Panc1 (cell line): ENCODE measurements around the gene TM9SF4.

ENCODE experiments used
- POLR2AphosphoS5 ChIP-seq: IDR thresholded peaks from 2 replicates; pipeline ENCODE4 v1.6.1; 2012; ENCODE audit warnings: mild to moderate bottlenecking, low read depth, low read length, moderate library complexity
- TF ChIP-seq, protein P1 (sequence below): fragments of 450-650 bp; IDR thresholded peaks from 2 replicates; pipeline ENCODE4 v1.5.1; 2017; ENCODE audit warnings: mild to moderate bottlenecking

DNA sequence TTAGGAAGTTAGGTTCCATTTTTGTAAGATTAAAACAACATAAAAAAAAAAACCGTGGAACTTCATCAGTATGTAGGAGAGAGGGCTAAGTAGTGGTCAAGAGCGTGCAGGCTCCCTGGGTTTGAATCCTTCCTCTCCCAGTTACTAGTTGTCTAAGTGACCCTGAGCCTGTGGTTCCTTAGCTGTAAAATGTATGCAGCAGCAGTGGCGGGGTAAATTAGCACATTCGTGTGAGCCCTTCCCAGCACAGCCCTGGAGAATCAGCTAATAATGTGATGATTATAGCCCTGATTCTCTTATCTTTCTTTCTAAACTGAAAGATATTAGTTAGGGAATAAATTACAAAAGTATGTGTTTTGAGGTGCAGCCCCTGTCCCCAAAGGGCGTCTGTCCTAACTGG, 32.6 kb downstream of the TM9SF4 start:
- TF ChIP-seq, protein P1, sequence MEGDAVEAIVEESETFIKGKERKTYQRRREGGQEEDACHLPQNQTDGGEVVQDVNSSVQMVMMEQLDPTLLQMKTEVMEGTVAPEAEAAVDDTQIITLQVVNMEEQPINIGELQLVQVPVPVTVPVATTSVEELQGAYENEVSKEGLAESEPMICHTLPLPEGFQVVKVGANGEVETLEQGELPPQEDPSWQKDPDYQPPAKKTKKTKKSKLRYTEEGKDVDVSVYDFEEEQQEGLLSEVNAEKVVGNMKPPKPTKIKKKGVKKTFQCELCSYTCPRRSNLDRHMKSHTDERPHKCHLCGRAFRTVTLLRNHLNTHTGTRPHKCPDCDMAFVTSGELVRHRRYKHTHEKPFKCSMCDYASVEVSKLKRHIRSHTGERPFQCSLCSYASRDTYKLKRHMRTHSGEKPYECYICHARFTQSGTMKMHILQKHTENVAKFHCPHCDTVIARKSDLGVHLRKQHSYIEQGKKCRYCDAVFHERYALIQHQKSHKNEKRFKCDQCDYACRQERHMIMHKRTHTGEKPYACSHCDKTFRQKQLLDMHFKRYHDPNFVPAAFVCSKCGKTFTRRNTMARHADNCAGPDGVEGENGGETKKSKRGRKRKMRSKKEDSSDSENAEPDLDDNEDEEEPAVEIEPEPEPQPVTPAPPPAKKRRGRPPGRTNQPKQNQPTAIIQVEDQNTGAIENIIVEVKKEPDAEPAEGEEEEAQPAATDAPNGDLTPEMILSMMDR, result no peak
- no peak for TF ChIP-seq POLR2AphosphoS5
